Superior temporal gyrus (tissue), 1 donor: ENCODE results near the gene HSPB1.
"Not testable (repeated sequence)": the region's sequence is repeated elsewhere in the genome, so short reads cannot be mapped to it uniquely, and the experiment has no call there.

Experiments used
- DNase-seq: peaks from one replicate; pipeline ENCODE4 v3.0.0-alpha.2; 2016; ENCODE audit errors: extremely low spot score

Gene HSPB1

GRCh38 chr7:76281706-76282343 lies 20.6 kb upstream of the HSPB1 start:
- no peak for DNase-seq

GRCh38 chr7:76282344-76283253 lies 19.9 kb upstream of the HSPB1 start:
- no peak for DNase-seq

GRCh38 chr7:76283254-76284159 lies 19.0 kb upstream of the HSPB1 start:
- DNase-seq = no peak

GRCh38 chr7:76285604-76286374 lies 16.7 kb upstream of the HSPB1 start:
- no peak for DNase-seq

GRCh38 chr7:76286842-76287403 lies 15.6 kb upstream of the HSPB1 start:
- DNase-seq = no peak

- not testable (repeated sequence) for DNase-seq
Measured at GRCh38 chr7:76290847-76291350, 11.6 kb upstream of the HSPB1 start.

GRCh38 chr7:76291351-76292212 lies 10.9 kb upstream of the HSPB1 start:
- DNase-seq = peak; percentile 97

GRCh38 chr7:76292213-76292573 lies 10.3 kb upstream of the HSPB1 start:
- DNase-seq = no peak

GRCh38 chr7:76292911-76293310 lies 9.6 kb upstream of the HSPB1 start:
- not testable (repeated sequence) for DNase-seq

- no peak for DNase-seq
Measured at GRCh38 chr7:76293407-76293901, 9.0 kb upstream of the HSPB1 start.

GRCh38 chr7:76294344-76295024 lies 8.0 kb upstream of the HSPB1 start:
- peak; percentile 96 for DNase-seq

- no peak for DNase-seq
Measured at GRCh38 chr7:76296743-76297740, 5.4 kb upstream of the HSPB1 start.

GRCh38 chr7:76300166-76300731 lies 2.2 kb upstream of the HSPB1 start:
- no peak for DNase-seq

GRCh38 chr7:76301000-76301399 lies 1.5 kb upstream of the HSPB1 start:
- DNase-seq = no peak

- DNase-seq = peak; percentile 69
Measured at GRCh38 chr7:76303202-76304147, 1.0 kb downstream of the HSPB1 start.

GRCh38 chr7:76304888-76305375 lies 2.5 kb downstream of the HSPB1 start:
- no peak for DNase-seq
